ENCODE results near the gene FAM200A.

The FAM200A gene

DNA sequence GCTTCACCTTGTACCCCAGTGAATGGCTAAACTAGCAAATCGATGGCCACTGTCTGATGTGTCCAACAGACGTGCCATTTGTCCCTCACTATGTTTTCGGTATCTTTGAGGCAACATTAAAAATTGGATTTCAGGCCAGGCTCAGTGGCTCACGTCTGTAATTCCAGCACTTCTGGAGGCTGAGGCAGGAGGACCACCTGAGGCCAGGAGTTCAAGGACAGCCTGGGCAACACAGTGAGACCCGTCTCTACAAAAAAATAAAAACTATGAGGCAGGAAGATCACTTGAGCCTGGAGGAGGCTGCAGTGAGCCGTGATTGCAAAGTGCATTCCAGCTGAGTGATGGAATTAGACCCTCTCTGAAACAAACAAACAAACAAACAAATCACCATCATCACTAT is 8.0 kb downstream of the FAM200A start:
- Histone ChIP-seq H2BK5ac (ENCODE audit: low read length) (no peak overlapping the region), H3K56ac (ENCODE audit: low read length) (no peak overlapping the region), H3K4me2 (ENCODE audit: low read length) (no peak overlapping the region), H3K18ac (ENCODE audit: low read length) (no peak overlapping the region), H3K4ac (ENCODE audit: low read depth, low read length) (no peak overlapping the region), H3K27me3 (ENCODE audit: insufficient read depth, low read length, poor library complexity) (no peaks in the 10 kb centered on the region), H3K79me1 (ENCODE audit: low read length) (no peaks in the 10 kb centered on the region), H2BK15ac (replicated peaks; ENCODE audit: low read depth) (no peak overlapping the region), H3K36me3 (ENCODE audit: control insufficient read depth, insufficient read depth, low read length) (no peaks in the 10 kb centered on the region), H3K4me1 (ENCODE audit: control insufficient read depth, low read depth, low read length) (no peaks in the 10 kb centered on the region), H4K8ac (ENCODE audit: low read depth, low read length) (no peak overlapping the region), H3K9ac (ENCODE audit: low read length) (no peak overlapping the region), H3K4me3 (ENCODE audit: low read length) (no peak overlapping the region), H2AK5ac (ENCODE audit: low read length) (no peak overlapping the region), H3K27ac (ENCODE audit: low read depth, low read length) (no peak overlapping the region), H4K5ac (ENCODE audit: low read length) (no peak overlapping the region), H2BK120ac (ENCODE audit: low read depth, low read length) (no peak overlapping the region), H3K23ac (ENCODE audit: low read length) (no peak overlapping the region), H3K79me2 (ENCODE audit: control insufficient read depth, insufficient read depth, low read length) (no peaks in the 10 kb centered on the region)
- DNase-seq = no peak
- no CpG with 5 or more reads among the region's 6 CpGs for WGBS (ENCODE audit: extremely low coverage, insufficient coverage, low lambda C conversion rate)

DNA sequence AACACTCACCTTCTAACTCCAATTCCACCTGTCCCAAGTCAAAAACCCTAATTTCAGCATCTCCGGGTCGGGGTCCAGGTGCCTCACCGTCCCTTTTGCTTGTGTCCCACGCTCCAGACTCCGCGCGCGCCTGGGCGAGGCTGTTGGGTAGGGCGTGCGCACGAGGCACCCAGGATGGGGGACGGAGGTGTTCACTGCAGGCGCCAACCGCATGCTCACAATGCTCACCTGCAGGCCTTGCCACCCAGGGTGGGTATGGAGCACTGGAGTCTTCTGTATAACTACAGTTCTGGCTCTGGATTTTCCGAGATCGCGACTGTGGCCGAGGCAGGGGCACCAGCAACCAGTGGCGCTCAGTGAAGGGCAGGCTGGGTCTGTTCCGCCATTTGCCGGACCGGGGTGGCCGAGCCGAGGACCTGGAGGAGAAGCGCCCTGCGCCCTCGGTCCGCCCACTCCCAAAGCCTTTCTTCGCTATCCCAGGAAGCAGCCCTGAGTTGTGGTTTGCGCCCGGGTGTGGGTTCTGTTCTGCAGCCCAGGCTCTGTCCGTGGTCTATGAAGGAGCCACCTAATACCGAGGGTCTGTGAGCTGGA is 8.7 kb downstream of the FAM200A start:
- no peak overlapping the region for H3K56ac ChIP-seq (ENCODE audit: low read length)
- H2BK15ac ChIP-seq (replicated peaks; ENCODE audit: low read depth) = no peak overlapping the region
- no peak overlapping the region for H3K4ac ChIP-seq (ENCODE audit: low read depth, low read length)
- H2BK5ac ChIP-seq (ENCODE audit: low read length) = no peak overlapping the region
- H3K4me1 ChIP-seq (ENCODE audit: control insufficient read depth, low read depth, low read length) = no peaks in the 10 kb centered on the region
- DNase-seq = no peak
- H3K27ac ChIP-seq (ENCODE audit: low read depth, low read length) = no peak overlapping the region
- no peak overlapping the region for H2AK5ac ChIP-seq (ENCODE audit: low read length)
- no peak overlapping the region for H3K4me3 ChIP-seq (ENCODE audit: low read length)
- WGBS (ENCODE audit: extremely low coverage, insufficient coverage, low lambda C conversion rate) = no CpG with 5 or more reads among the region's 34 CpGs
- H3K9ac ChIP-seq (ENCODE audit: low read length) = no peak overlapping the region
- no peaks in the 10 kb centered on the region for H3K36me3 ChIP-seq (ENCODE audit: control insufficient read depth, insufficient read depth, low read length)
- H4K5ac ChIP-seq (ENCODE audit: low read length) = no peak overlapping the region
- no peak overlapping the region for H4K8ac ChIP-seq (ENCODE audit: low read depth, low read length)
- H3K18ac ChIP-seq (ENCODE audit: low read length) = no peak overlapping the region
- H2BK120ac ChIP-seq (ENCODE audit: low read depth, low read length) = no peak overlapping the region
- H3K79me1 ChIP-seq (ENCODE audit: low read length) = no peaks in the 10 kb centered on the region
- no peak overlapping the region for H3K4me2 ChIP-seq (ENCODE audit: low read length)
- H3K79me2 ChIP-seq (ENCODE audit: control insufficient read depth, insufficient read depth, low read length) = no peaks in the 10 kb centered on the region
- H3K23ac ChIP-seq (ENCODE audit: low read length) = no peak overlapping the region
- H3K27me3 ChIP-seq (ENCODE audit: insufficient read depth, low read length, poor library complexity) = no peaks in the 10 kb centered on the region

DNA sequence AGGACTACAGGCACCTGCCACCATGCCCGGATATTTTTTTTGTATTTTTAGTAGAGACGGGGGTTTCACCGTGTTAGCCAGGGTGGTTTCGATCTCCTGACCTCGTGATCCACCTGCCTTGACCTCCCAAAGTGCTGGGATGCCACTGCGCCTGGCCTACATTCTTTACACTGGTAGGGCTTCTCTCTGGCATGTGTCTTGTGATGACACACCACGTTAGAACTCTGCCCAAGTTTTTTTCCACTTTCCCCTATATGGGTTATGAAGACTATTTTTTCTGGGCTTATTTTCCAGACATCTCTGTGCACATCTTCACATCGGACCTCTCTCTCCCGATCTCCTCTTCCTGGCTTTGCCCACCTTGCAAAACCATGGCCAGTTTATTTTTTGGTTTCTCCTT is 10.7 kb downstream of the FAM200A start:
- H3K4me3 ChIP-seq (ENCODE audit: low read length) = no peak overlapping the region
- H2BK5ac ChIP-seq (ENCODE audit: low read length) = no peak overlapping the region
- no peaks in the 10 kb centered on the region for H3K27me3 ChIP-seq (ENCODE audit: insufficient read depth, low read length, poor library complexity)
- H3K4me2 ChIP-seq (ENCODE audit: low read length) = no peak overlapping the region
- H2BK120ac ChIP-seq (ENCODE audit: low read depth, low read length) = no peak overlapping the region
- H4K5ac ChIP-seq (ENCODE audit: low read length) = no peak overlapping the region
- WGBS (ENCODE audit: extremely low coverage, insufficient coverage, low lambda C conversion rate) = no CpG with 5 or more reads among the region's 9 CpGs
- H4K8ac ChIP-seq (ENCODE audit: low read depth, low read length) = no peak overlapping the region
- no peak overlapping the region for H3K23ac ChIP-seq (ENCODE audit: low read length)
- no peaks in the 10 kb centered on the region for H3K79me2 ChIP-seq (ENCODE audit: control insufficient read depth, insufficient read depth, low read length)
- H3K4ac ChIP-seq (ENCODE audit: low read depth, low read length) = no peak overlapping the region
- H3K9ac ChIP-seq (ENCODE audit: low read length) = no peak overlapping the region
- no peak overlapping the region for H3K56ac ChIP-seq (ENCODE audit: low read length)
- no peak for DNase-seq
- no peak overlapping the region for H2BK15ac ChIP-seq (replicated peaks; ENCODE audit: low read depth)
- H2AK5ac ChIP-seq (ENCODE audit: low read length) = no peak overlapping the region
- no peaks in the 10 kb centered on the region for H3K4me1 ChIP-seq (ENCODE audit: control insufficient read depth, low read depth, low read length)
- no peak overlapping the region for H3K27ac ChIP-seq (ENCODE audit: low read depth, low read length)
- H3K79me1 ChIP-seq (ENCODE audit: low read length) = no peaks in the 10 kb centered on the region
- no peaks in the 10 kb centered on the region for H3K36me3 ChIP-seq (ENCODE audit: control insufficient read depth, insufficient read depth, low read length)
- H3K18ac ChIP-seq (ENCODE audit: low read length) = no peak overlapping the region

DNA sequence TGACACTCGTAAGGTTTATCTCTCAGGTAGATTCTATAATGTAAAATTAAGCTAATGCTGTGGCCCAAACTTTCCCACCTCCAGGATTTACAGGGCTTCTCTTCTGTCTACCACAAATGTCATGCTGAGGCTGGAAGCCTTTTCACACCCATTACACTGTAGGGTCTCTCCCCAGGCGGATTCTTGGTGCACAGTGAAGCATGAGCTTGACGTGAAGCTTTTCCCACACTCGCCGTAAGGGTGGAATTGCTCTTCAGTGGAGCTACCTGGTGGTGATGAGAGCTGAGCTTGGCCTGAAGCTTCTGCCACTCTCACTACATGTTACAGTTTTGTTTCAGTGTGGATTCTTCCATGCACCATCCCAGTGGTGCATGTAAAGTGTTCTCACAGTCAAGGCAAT is 11.4 kb downstream of the FAM200A start:
- Histone ChIP-seq H3K56ac (ENCODE audit: low read length) (no peak overlapping the region), H3K27me3 (ENCODE audit: insufficient read depth, low read length, poor library complexity) (no peaks in the 10 kb centered on the region), H2BK5ac (ENCODE audit: low read length) (no peak overlapping the region), H4K8ac (ENCODE audit: low read depth, low read length) (no peak overlapping the region), H3K4me2 (ENCODE audit: low read length) (no peak overlapping the region), H3K9ac (ENCODE audit: low read length) (no peak overlapping the region), H3K4ac (ENCODE audit: low read depth, low read length) (no peak overlapping the region), H4K5ac (ENCODE audit: low read length) (no peak overlapping the region), H2BK15ac (replicated peaks; ENCODE audit: low read depth) (no peak overlapping the region), H3K27ac (ENCODE audit: low read depth, low read length) (no peak overlapping the region), H2BK120ac (ENCODE audit: low read depth, low read length) (no peak overlapping the region), H3K4me3 (ENCODE audit: low read length) (no peak overlapping the region), H3K4me1 (ENCODE audit: control insufficient read depth, low read depth, low read length) (no peaks in the 10 kb centered on the region), H3K18ac (ENCODE audit: low read length) (no peak overlapping the region), H3K23ac (ENCODE audit: low read length) (no peak overlapping the region), H2AK5ac (ENCODE audit: low read length) (no peak overlapping the region), H3K36me3 (ENCODE audit: control insufficient read depth, insufficient read depth, low read length) (no peaks in the 10 kb centered on the region), H3K79me2 (ENCODE audit: control insufficient read depth, insufficient read depth, low read length) (no peaks in the 10 kb centered on the region), H3K79me1 (ENCODE audit: low read length) (no peaks in the 10 kb centered on the region)
- DNase-seq = no peak
- WGBS (ENCODE audit: extremely low coverage, insufficient coverage, low lambda C conversion rate) = no CpG with 5 or more reads among the region's 5 CpGs

DNA sequence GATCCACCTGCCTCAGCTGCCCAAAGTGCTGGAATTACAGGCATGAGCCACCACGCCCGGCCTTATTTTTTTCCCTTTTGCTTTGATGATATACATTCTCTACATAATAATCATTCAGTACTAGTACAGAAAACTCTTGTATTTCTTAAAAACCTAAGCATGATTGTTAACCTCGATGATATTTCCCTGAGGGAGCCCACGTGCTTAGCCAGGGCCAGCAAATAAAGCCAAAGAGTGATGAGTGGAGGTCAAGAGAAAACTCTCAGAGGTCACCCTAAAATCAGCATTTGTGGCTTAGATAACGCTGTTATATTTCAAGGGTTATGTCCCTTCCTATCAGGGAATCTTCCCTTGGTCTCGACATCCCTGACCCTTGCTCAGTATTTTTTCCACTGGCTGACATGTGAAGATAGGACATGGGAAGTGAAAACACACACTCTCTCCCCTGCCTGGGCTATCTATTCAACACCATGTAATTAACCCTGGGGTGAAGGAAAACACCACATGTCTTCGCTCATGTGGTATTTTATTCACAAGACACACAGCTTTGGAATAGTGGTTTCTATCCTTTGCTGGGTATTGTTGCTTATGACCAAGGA is 12.6 kb downstream of the FAM200A start:
- no peak overlapping the region for H2BK15ac ChIP-seq (replicated peaks; ENCODE audit: low read depth)
- H3K4me3 ChIP-seq (ENCODE audit: low read length) = no peak overlapping the region
- WGBS (ENCODE audit: extremely low coverage, insufficient coverage, low lambda C conversion rate) = no CpG with 5 or more reads among the region's 7 CpGs
- H3K27ac ChIP-seq (ENCODE audit: low read depth, low read length) = no peak overlapping the region
- no peak overlapping the region for H2AK5ac ChIP-seq (ENCODE audit: low read length)
- no peak overlapping the region for H3K56ac ChIP-seq (ENCODE audit: low read length)
- no peak overlapping the region for H3K18ac ChIP-seq (ENCODE audit: low read length)
- H3K27me3 ChIP-seq (ENCODE audit: insufficient read depth, low read length, poor library complexity) = no peaks in the 10 kb centered on the region
- H2BK120ac ChIP-seq (ENCODE audit: low read depth, low read length) = no peak overlapping the region
- H3K79me2 ChIP-seq (ENCODE audit: control insufficient read depth, insufficient read depth, low read length) = no peaks in the 10 kb centered on the region
- no peaks in the 10 kb centered on the region for H3K79me1 ChIP-seq (ENCODE audit: low read length)
- no peak overlapping the region for H4K8ac ChIP-seq (ENCODE audit: low read depth, low read length)
- DNase-seq = no peak
- H3K4me2 ChIP-seq (ENCODE audit: low read length) = no peak overlapping the region
- H4K5ac ChIP-seq (ENCODE audit: low read length) = no peak overlapping the region
- H3K4ac ChIP-seq (ENCODE audit: low read depth, low read length) = no peak overlapping the region
- H3K23ac ChIP-seq (ENCODE audit: low read length) = no peak overlapping the region
- H3K36me3 ChIP-seq (ENCODE audit: control insufficient read depth, insufficient read depth, low read length) = no peaks in the 10 kb centered on the region
- H2BK5ac ChIP-seq (ENCODE audit: low read length) = no peak overlapping the region
- H3K4me1 ChIP-seq (ENCODE audit: control insufficient read depth, low read depth, low read length) = no peaks in the 10 kb centered on the region
- no peak overlapping the region for H3K9ac ChIP-seq (ENCODE audit: low read length)

DNA sequence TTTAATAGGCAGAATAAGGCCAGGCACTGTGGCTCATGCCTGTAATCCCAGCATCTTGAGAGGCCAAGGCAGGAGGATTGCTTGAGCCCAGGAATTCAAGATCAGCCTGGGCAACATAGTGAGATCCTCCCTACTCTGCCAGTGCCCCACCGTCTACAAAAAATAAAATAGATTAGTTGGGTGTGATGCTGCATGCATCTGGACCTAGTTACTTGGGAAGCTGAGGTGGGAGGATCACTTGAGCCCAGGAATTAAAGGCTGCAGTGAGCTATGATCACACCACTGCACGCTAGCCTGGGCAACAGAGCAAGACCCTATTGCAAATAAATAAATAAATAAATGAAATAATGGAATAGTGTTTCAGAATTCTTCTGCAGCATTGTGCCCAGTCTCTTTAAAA is 16.2 kb downstream of the FAM200A start:
- Histone ChIP-seq H2BK15ac (replicated peaks; ENCODE audit: low read depth) (no peak overlapping the region), H3K4me1 (ENCODE audit: control insufficient read depth, low read depth, low read length) (no peaks in the 10 kb centered on the region), H2BK5ac (ENCODE audit: low read length) (no peak overlapping the region), H3K4me3 (ENCODE audit: low read length) (no peak overlapping the region), H3K23ac (ENCODE audit: low read length) (no peak overlapping the region), H3K4me2 (ENCODE audit: low read length) (no peak overlapping the region), H3K27me3 (ENCODE audit: insufficient read depth, low read length, poor library complexity) (no peaks in the 10 kb centered on the region), H3K56ac (ENCODE audit: low read length) (no peak overlapping the region), H4K8ac (ENCODE audit: low read depth, low read length) (no peak overlapping the region), H3K79me2 (ENCODE audit: control insufficient read depth, insufficient read depth, low read length) (no peaks in the 10 kb centered on the region), H3K79me1 (ENCODE audit: low read length) (no peaks in the 10 kb centered on the region), H3K9ac (ENCODE audit: low read length) (no peak overlapping the region), H3K4ac (ENCODE audit: low read depth, low read length) (no peak overlapping the region), H3K36me3 (ENCODE audit: control insufficient read depth, insufficient read depth, low read length) (peaks cover 13% of the 10 kb centered on the region), H2BK120ac (ENCODE audit: low read depth, low read length) (no peak overlapping the region), H3K18ac (ENCODE audit: low read length) (no peak overlapping the region), H3K27ac (ENCODE audit: low read depth, low read length) (no peak overlapping the region), H2AK5ac (ENCODE audit: low read length) (no peak overlapping the region), H4K5ac (ENCODE audit: low read length) (no peak overlapping the region)
- WGBS (ENCODE audit: extremely low coverage, insufficient coverage, low lambda C conversion rate) = no CpG with 5 or more reads among the region's 2 CpGs
- no peak for DNase-seq
